ENCODE data around the gene KDM3A.

Gene KDM3A

GRCh38 chr2:86520153-86520552, 79.0 kb downstream of the KDM3A start:
- no peak for DNase-seq

GRCh38 chr2:86521922-86522321, 80.8 kb downstream of the KDM3A start:
- DNase-seq: no peak

- DNase-seq: no peak
Observed at GRCh38 chr2:86522711-86523110, 81.5 kb downstream of the KDM3A start.

- no peak for DNase-seq
Observed at GRCh38 chr2:86523491-86523890, 82.3 kb downstream of the KDM3A start.

- DNase-seq: no peak
Observed at GRCh38 chr2:86525421-86526340, 84.5 kb downstream of the KDM3A start.

GRCh38 chr2:86533589-86533988, 92.4 kb downstream of the KDM3A start:
- DNase-seq: no peak

- no peak for DNase-seq
Observed at GRCh38 chr2:86541334-86541733, 100.2 kb downstream of the KDM3A start.
